ENCODE results near the gene KMT2A. TPM values are rescaled to one million over a fixed set of nuclear protein-coding genes. Genes with fewer than 3 reads are reported as not detected.

Gene KMT2A
- total RNA-seq, 1 donor from 2014 or later = 78.8 TPM

GRCh38 chr11:118439646-118440045 is 3.4 kb downstream of the KMT2A start:
- DNase-seq (ENCODE audit: low read depth, low spot score) = no peak
- no peaks in the 10 kb centered on the region for H3K27me3 Mint-ChIP-seq (ENCODE audit: low read depth)
- peak overlapping the region; percentile 95 for H3K4me3 Mint-ChIP-seq
- no peak for TF ChIP-seq CTCF (conservative IDR thresholded peaks at IDR 0.05)
- no peaks in the 10 kb centered on the region for H3K36me3 Mint-ChIP-seq (ENCODE audit: low read depth)
- no peak overlapping the region for H3K27ac Mint-ChIP-seq (ENCODE audit: unreplicated experiment)
- peaks cover 72% of the 10 kb centered on the region for H3K4me1 Mint-ChIP-seq
- no peaks in the 10 kb centered on the region for H3K9me3 Mint-ChIP-seq

- Mint-ChIP-seq H3K9me3 (no peaks in the 10 kb centered on the region), H3K36me3 (ENCODE audit: low read depth) (peaks cover 1% of the 10 kb centered on the region), H3K4me3 (peak overlapping the region; percentile 16), H3K4me1 (peaks cover 76% of the 10 kb centered on the region), H3K27me3 (ENCODE audit: low read depth) (no peaks in the 10 kb centered on the region), H3K27ac (ENCODE audit: unreplicated experiment) (no peak overlapping the region)
- DNase-seq (ENCODE audit: low read depth, low spot score) = no peak
- no peak for TF ChIP-seq CTCF (conservative IDR thresholded peaks at IDR 0.05)
Measured at GRCh38 chr11:118441770-118442275, 5.5 kb downstream of the KMT2A start.

GRCh38 chr11:118442301-118442700 is 6.0 kb downstream of the KMT2A start:
- TF ChIP-seq CTCF (conservative IDR thresholded peaks at IDR 0.05) = no peak

GRCh38 chr11:118442908-118443589 is 6.8 kb downstream of the KMT2A start:
- Mint-ChIP-seq H3K27me3 (ENCODE audit: low read depth) (no peaks in the 10 kb centered on the region), H3K4me3 (peak overlapping the region; percentile 7), H3K9me3 (no peaks in the 10 kb centered on the region), H3K36me3 (ENCODE audit: low read depth) (peaks cover 7% of the 10 kb centered on the region), H3K27ac (ENCODE audit: unreplicated experiment) (peak overlapping the region; percentile 4), H3K4me1 (peaks cover 77% of the 10 kb centered on the region)
- no peak for DNase-seq (ENCODE audit: low read depth, low spot score)
- no peak for TF ChIP-seq CTCF (conservative IDR thresholded peaks at IDR 0.05)

More at GRCh38 chr11:118442301-118442700, 6.0 kb downstream of the KMT2A start:
- Mint-ChIP-seq H3K27me3 (ENCODE audit: low read depth) (no peaks in the 10 kb centered on the region), H3K4me1 (peaks cover 79% of the 10 kb centered on the region), H3K4me3 (peak overlapping the region; percentile 16), H3K27ac (ENCODE audit: unreplicated experiment) (no peak overlapping the region), H3K36me3 (ENCODE audit: low read depth) (peaks cover 4% of the 10 kb centered on the region), H3K9me3 (no peaks in the 10 kb centered on the region)
- DNase-seq (ENCODE audit: low read depth, low spot score) = no peak

- Mint-ChIP-seq H3K27ac (ENCODE audit: unreplicated experiment) (no peak overlapping the region), H3K36me3 (ENCODE audit: low read depth) (peaks cover 7% of the 10 kb centered on the region), H3K27me3 (ENCODE audit: low read depth) (no peaks in the 10 kb centered on the region), H3K9me3 (no peaks in the 10 kb centered on the region), H3K4me1 (peaks cover 71% of the 10 kb centered on the region), H3K4me3 (no peak overlapping the region)
- TF ChIP-seq CTCF (conservative IDR thresholded peaks at IDR 0.05) = no peak
- DNase-seq (ENCODE audit: low read depth, low spot score) = no peak
Measured at GRCh38 chr11:118443590-118444218, 7.4 kb downstream of the KMT2A start.
